HG03175 (cell line): ENCODE results near the gene ITGA2.
"Not testable (repeated sequence)": the region's sequence is repeated elsewhere in the genome, so short reads cannot be mapped to it uniquely, and the experiment has no call there.

Experiments
- ATAC-seq: cut with Tn5 transposase; IDR thresholded peaks from one replicate; pipeline ENCODE4 v1.9.1; 2021; ENCODE audit warnings: mild to moderate bottlenecking, moderate library complexity; ENCODE audit not compliant: unreplicated experiment

The ITGA2 gene

GRCh38 chr5:52989025-52989780 is at the start of gene ITGA2:
Gene ITGA2, plus strand, starts transcription at chr5:52989352. Its CDS starts 117 bp downstream, at chr5:52989469.
- peak; percentile 49 for ATAC-seq

GRCh38 chr5:52943285-52943684 is 45.9 kb upstream of the ITGA2 start:
- ATAC-seq, result peak; percentile 54

GRCh38 chr5:52943808-52944207 is 45.3 kb upstream of the ITGA2 start:
- ATAC-seq, result no peak

- no peak for ATAC-seq
These were observed 44.1 kb upstream of the ITGA2 start for GRCh38 chr5:52945040-52945439.

GRCh38 chr5:52947208-52947607 is 41.9 kb upstream of the ITGA2 start:
- ATAC-seq, result no peak

- ATAC-seq, result no peak
These were observed 41.3 kb upstream of the ITGA2 start for GRCh38 chr5:52947851-52948250.

GRCh38 chr5:52948418-52949076 is 40.6 kb upstream of the ITGA2 start:
- ATAC-seq, result peak; percentile 100

- ATAC-seq, result no peak
These were observed 38.5 kb upstream of the ITGA2 start for GRCh38 chr5:52950686-52951085.

- ATAC-seq, result no peak
These were observed 36.7 kb upstream of the ITGA2 start for GRCh38 chr5:52952483-52952882.

- no peak for ATAC-seq
These were observed 33.1 kb upstream of the ITGA2 start for GRCh38 chr5:52956014-52956413.

GRCh38 chr5:52956915-52957747 is 32.0 kb upstream of the ITGA2 start:
- ATAC-seq, result no peak

GRCh38 chr5:52961274-52961681 is 27.9 kb upstream of the ITGA2 start:
- ATAC-seq, result no peak

GRCh38 chr5:52963636-52964035 is 25.5 kb upstream of the ITGA2 start:
- ATAC-seq, result no peak

GRCh38 chr5:52964138-52964537 is 25.0 kb upstream of the ITGA2 start:
- ATAC-seq, result no peak

GRCh38 chr5:52976157-52976556 is 13.0 kb upstream of the ITGA2 start:
- ATAC-seq, result not testable (repeated sequence)

- ATAC-seq, result no peak
These were observed 11.8 kb upstream of the ITGA2 start for GRCh38 chr5:52977264-52977897.

- ATAC-seq, result no peak
These were observed 7.6 kb upstream of the ITGA2 start for GRCh38 chr5:52981507-52981906.

GRCh38 chr5:52983731-52984636 is 5.2 kb upstream of the ITGA2 start:
- ATAC-seq, result no peak

GRCh38 chr5:52985306-52985705 is 3.8 kb upstream of the ITGA2 start:
- ATAC-seq, result no peak

- ATAC-seq, result no peak
These were observed 1.3 kb upstream of the ITGA2 start for GRCh38 chr5:52987711-52988331.
